Activated T-cell treated with anti-CD3 and anti-CD28 coated beads, Interleukin-2, amount 50 U/mL, for 1 hour (primary cell): ENCODE measurements around the gene ADAMTSL2.

Experiments used
- DNase-seq: peaks from one replicate; pipeline ENCODE4 v3.0.0-alpha.2; 2020

The ADAMTSL2 gene

DNA sequence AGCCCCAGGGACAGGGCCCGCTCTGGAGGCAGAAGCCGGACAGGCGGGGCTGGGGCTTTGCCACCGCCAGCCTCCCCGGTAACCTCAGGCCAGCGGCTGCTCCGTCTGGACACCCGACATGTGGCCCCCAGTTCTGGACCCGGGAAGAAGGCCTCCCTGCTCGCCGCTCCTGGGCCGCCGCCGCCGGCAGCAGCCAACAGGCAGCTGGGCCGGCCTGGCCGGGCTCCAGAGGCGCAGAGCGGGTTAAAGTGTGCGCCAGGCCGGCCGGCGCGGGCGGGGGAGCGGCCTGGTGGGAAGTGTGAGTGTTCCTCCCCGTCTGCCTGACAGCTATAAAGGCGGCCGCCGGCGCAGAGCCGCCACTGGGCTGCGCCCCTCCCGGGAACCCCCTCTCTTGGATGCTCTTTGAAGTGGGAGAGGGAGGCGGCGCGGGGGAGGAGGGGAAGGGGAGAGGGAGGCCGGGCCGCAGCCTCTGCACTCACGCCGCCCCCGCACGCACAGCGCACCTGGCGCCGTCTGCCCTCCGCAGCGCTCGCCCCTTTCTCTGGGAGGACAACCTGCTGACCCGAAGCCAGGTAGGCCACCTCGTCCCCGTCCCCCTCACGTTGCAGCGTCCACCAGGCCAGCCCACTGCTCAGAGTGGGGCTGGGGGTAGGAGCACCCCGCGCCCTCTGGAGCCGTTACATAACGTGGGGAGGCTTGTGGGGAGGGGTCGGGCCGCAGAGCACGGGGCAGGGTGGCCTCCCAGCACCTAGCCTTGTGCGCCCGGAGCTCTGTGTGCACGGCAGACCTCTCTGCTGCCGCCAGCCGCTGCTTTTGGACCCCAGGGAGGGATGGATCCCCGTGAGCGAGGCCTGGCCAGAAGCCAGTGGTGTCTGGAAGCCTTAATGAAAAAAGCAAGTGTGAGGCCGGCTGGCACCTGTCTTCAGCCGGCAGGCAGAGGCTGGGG is at the start of gene ADAMTSL2:
Gene ADAMTSL2, plus strand, starts transcription at position 359 of the 946 bp plus-strand sequence. CDS start 2,009 bp downstream, outside the sequence.
- peak; percentile 64 for DNase-seq

DNA sequence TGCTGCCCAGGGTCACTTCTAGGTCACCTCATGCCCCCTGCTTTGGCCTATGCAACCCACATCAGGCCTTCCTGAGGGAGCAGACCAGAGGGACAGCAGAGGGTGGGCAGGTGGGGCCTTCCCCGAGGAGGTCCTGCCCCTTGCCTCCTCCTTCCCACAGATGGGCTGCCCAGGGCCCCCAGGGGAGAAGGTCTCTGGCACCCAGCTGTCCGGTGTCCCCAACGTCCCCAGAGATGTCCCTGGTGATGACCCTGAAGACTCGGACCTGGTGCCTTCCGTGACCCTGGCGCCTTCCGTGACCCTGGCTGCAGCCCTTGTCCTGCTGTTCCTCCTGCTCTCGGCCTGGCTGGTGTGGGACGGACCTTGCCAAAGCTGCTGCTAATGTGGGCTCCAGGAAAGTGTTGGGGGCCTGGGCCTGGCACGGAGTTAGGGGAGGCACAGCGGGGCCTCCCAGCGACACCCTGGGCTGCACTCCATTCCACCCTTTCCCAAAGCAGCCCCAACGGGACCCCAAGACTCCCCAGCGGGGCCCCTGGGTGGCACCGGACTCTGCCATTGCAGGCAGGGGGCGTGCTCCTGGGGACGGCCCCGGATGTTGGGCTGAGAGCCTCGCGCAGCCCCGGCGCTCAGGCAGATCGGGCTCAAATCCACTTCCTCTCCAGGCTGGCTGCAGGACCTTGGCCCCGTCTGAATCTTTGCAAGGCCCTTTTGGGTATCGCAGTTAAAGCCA is 48.8 kb upstream of the ADAMTSL2 start:
- DNase-seq: no peak

DNA sequence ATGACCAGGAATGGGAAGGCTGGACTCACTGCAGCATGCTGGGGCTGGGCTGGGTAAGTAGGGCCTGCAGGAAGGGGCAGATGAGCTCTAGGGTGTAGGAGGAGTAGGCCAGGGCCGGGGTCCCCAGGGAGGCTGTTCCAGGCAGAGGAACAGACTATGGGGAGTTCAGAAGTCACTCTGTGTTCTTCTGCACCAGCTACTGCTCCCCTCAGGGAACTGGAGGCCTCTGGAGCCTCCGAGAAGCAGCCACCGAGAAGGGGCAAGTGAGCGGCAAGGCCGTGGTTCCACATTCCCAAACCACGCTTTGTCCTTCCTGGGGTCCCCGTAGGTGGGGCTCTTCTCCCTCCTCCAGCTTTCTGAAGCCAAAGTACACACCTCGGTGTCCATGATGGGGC is 47.2 kb upstream of the ADAMTSL2 start:
- DNase-seq: no peak

DNA sequence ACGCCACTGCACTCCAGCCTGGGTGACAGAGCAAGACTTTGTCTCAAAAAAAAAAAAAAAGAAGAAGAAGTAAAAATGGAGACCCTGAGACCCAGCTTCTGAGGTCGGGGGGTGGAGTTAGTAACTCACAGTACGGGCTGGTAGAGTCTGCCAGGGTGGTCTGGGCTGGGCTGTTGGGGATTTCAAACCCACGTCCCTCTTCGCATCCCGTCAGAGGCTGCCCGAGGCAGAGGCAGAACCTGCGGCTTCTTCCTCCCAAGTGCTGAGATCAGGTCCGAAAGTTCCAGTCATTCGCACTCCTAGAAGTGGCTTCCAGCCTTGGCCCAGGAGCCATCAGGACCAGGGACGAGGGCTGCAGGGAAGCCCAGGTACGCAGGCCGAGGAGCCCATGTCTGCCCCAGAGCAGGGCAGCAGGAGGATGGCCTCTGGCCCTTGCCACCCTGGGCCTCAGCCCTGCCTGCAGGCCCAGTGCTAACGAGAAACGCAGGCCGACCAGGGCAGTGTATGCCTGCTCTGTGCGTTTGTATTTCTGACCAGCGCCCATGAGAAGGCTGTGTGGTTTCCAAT is 45.7 kb upstream of the ADAMTSL2 start:
- DNase-seq: no peak

DNA sequence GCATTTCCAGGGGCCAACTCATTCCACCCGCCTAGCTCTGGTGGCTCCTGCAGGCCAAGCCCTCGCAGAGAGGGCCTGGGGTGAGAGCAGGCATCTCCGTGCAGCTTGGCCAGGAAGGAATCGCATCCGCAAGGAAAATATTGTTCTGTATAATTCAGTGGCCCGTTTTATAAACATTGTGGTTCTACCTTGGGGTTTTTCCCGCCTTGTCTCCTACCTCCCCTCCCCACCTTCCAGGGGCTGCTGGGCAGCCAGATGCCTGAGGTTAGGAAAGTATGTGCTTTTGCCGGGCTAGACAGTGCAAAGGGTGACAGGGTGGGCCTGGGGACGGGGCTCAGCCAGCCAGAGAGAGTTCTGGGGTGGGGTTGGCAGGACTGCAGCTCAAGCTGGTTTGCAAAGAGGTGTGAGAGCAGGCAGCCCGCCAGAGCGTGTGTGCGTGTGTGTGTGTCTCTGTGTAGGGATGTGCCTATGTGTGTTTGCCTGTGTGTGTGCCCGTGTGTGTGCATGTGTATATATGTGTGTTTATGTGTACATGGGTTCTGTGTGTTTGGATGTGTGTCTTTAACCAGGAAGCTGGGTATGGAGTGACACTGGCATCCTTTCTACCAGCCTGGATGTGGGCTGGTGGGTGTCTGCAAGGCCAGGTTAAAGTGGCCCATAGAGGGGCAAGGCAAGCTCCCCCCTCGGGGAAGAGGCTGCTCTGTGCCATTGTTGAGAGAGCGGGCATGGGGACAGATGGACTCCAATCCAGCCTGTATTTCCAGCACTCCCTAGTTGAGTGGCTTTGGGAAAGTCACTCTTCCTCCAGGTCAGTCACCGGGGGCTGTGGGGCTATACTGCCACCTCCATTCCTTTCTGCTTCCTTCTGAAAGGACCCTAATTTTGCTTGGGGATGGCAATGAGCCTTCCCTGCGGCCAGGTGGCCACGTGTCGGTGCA is 45.0 kb upstream of the ADAMTSL2 start:
- DNase-seq: no peak

DNA sequence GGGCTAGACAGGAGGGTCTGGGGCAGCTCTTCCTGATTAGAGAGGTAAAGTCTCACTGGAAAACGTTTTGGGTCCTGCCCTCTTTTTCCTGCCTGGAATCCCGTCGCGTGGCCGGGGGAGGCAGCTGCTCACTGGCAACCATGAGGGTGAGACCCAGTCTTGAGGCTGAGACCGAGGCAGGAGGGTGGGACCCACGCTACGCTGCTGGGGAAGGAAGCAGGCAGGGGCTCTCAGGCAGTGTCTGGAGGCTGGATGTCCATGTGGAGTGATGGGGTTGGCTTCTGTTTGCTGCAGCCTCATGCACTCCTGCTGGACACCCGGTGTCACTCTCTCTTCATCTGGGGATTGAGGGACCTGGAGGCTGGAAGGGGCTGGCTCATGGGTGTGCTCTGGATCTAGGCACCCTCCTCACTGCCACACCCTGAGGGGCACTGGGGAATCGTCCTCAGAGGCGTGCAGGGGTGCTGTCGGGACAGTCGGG is 44.3 kb upstream of the ADAMTSL2 start:
- no peak for DNase-seq

DNA sequence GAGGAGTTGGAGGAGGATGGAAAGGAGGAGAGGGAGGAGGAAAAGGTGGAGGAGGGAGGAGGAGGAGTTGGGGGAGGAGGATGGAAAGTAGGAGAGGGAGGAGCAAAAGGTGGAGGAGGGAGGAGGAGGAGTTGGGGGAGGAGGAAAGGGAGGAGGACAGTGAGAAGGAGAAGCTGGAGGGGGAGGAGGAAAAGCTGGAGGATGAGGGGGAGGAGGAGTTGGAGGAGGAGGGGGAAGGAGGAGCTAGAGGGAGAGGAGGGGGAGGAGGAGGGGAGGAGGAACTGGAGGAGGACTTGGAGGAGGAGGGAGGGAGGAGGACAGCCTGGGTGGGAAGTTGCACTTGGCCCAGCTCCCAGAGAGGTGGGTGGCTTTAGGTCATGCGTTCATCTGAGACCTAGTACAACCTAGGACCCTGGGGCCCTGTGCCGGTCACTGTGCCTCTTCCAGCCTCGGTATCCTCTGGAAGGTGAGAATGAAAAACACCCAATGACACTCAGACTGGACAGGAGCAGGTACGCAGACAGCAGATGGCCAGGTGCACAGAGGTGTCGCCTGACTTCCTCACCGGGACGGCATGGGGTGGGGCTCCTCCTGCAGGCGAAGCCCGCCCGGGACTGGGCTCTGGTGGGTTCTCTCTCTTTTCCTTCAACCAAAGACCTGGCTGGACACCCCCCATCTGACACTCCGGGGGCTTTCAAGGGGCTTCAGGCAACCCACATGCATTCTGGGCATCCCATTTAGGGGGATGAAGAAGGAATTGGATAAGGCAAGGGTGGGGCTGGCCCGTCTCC is 43.4 kb upstream of the ADAMTSL2 start:
- no peak for DNase-seq

DNA sequence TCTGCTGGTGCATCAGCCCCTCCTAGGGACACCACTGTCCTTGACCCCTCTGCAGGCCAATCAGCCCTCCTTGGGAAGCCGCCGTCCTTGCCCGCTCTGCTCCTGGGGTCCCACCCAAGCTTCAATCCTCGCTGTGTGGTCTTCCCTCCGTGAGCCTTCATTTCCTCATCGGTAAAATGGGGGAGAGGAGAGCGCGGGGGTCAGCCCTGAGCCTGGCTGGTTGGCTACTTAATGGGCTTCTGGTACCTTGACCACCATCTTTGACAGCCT is 42.9 kb upstream of the ADAMTSL2 start:
- no peak for DNase-seq

DNA sequence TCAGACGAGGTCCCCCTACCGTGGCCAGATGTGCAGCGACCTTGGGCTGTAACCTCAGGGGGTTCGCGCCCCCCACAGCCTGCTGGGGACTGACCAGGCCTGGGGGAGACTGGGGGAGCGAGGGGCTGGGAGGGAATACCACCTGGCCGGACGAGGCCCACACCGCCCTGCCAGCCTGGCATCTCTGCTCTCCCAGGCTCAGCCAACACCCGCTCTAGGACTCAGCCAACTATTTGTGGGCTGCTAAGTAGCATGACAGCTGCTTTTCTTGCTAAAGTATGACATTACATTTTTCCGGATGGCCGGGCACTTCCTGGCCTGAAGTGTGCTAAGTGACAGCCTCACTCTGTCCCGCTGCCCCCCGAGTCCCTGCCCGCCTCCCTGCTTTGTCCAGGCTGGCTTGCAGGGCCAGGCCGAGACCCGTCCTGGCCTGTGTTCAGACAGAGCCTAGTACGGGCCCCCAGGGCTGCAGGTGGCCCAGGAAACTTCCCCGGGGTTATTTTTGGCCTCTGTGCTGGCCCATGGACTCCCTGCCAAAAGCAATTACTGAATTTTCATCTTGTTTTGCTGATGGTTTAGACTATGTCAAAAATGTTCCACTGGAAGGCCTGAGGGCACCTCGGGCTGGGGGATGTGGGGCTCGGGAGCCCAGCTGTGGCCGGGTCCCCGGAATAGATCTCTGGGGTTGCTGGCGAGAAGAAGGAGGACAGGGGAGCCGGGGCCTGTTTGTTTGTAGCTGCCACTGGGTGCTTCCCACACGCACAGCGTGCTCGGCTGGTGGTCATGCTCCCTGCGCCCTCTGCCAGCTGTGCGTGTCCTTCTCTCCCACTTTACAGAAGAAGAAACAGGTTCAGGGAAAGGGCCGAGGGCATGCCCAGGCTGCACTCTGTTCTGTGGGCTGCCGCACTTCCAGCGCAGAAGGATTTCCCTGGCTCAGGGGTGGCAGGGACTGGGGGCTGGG is 42.2 kb upstream of the ADAMTSL2 start:
- no peak for DNase-seq

DNA sequence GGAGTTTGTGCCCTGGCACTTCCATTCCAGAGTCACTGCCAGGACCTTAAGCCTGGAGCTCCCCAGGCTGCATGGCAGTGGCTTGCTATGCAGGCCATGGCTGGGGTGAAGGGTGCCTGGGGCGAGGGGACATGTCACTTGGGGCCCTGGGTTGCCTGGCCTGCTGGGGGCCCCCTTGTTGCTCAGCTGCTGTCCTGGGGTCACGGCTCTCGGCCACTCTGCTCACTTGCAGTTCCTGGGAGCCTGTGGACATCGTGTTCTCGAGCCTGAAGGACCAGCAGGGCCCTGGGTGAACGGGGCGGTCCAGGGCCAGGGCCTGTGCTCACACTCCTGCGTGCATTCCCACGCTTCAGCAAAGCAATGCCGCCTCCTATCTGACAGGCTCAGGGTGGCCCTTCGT is 41.1 kb upstream of the ADAMTSL2 start:
- no peak for DNase-seq

DNA sequence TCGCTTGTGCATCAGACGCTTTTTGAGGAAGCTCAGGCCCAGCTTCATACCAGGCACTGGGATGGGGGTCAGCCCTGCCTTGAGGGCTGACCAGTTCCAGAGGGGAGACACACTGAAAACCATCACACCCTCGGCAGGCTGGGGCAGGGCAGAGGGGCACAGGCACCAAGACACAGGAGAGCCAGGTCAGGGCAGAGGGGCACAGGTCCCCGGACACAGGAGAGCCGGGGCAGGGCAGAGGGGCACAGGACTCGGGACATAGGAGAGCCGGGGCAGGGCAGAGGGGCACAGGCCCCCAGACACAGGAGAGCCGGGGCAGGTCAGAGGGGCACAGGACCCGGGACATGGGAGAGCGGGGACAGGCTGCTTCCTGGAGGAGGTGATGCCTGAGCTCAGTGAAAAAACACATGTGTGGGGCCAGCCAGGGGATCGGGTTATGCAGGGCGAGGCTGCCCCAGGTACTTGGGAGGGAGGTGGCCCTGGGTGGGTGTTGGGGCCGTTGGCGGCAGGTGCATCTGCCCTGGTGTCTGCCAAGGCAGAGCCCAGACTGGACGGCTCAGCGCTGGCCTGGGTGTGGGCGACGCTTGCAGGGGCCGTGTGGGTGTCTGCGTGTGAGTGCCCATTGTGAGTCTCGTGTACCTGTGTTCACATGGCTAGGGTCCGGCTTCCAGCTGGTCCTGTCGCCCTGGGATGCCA is 40.5 kb upstream of the ADAMTSL2 start:
- DNase-seq: no peak

DNA sequence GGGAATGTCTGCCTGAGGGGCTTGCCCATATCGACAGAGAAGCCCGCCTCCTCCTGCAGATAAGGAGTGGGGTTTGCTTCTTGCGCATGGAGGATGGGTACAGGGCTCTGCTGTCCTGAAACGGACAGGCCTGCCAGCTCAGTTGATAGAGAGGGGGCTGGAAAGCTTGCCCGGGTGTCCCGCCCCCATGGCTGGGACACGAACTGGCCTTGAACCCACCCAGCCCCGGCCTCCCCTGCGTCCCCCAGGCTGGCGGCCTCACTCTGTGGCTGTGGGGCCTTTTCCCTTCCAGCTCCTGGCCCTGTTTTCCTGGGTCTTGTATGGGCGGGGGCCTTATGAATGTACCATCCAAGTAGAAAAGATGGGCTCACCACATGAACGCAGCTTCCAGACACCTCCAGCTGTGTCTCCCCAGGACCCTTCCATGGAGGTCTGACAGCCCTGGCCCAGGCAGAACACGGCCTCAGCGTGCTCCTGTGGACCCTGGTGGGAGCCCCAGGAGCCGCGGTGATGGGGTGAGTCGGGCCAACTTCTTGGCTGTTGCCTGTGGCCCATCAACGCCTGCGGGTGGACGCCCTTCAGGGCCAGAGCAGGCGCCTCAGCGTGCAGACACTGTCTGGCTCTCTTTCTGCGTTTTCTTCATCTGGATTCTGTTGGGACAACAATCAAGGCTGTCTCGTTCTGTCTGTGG is 39.7 kb upstream of the ADAMTSL2 start:
- DNase-seq: no peak

DNA sequence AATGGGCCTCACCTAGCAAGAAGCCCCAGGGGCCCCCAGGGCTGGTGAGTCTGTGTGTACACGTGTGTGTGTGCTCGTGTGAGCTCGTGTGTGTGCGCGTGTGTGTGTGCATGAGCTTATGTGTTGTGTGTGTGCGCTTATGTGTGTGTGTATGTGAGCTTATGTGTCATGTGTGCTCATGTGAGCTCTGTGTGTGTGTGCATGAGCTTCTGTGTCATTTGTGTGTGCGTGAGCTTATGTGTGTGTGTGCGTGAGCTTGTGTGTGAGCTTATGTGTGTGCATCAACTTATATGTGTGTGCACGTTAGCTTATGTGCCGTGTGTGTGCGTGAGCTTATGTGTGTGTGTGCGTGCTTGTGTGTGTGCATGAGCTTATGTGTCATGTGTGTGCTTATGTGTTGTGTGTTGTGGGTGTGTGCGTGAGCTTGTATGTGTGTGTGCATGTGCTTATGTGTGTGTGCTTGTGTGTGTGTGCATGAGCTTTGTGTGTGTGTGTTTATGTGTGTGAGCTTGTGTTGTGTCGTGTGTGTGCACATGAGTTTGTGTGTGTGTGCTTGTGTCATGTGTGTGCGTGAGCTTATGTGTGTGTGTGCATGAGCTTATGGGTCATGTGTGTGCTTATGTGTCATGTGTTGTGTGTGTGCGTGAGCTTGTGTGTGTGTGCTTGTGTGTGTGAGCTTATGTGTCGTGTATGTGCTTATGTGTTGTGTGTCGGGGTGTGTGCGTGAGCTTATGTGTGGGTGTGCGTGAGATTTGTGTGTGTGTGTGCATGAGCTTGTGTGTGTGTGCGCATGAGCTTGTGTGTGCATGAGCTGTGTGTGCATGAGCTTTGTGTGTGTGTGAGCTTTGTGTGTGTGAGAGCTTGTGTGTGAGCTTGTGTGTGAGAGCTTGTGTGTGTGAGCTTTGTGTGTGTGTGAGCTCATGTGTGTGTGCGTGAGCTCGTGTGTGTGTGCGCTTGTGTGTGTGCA is 38.9 kb upstream of the ADAMTSL2 start:
- no peak for DNase-seq

DNA sequence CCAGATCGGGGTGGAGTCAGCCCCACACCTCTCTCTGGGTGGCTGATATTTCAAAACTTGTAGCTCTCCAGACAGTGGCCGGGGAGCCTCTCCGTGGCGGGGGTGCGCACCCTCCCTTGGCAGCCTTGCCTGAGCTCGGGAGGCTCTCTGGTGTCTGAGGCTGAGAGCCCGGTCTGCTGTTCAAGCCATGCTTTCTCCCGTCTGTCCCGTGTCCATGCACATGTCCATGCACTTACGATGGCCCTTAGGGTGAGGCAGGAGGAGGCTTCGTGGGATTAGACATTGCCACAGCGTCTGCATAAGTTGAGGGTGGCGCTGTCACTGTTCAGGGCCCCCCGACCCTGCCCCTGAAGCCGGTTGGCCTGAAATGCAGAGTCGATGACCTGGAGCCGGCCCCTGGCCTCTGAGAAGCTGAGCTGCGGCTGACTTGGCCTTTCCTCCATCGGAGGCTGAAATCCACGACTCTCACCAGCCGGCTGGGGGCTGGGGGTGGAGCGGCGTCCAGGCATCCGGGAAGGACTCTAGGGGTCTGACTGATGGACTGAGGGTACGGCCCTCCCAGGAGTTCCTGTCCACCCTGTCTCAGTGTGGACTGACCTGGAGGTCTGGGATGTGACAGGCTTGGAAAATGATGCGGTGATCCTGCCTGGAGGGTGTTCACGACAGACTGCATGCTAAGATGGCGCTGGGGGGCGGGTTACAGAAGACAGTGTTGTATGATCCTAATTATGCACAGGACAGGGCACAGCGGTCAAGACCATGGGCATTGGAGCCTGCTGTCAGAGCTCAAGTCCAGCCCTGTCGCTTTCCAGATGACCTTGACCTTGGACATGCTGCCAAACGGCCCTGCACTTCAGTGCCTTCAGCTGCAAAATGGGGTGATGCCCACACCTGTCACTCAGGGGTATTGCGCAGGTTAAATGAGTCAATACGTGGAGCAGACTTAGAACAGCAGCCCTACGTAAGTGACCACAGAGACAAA is 37.4 kb upstream of the ADAMTSL2 start:
- DNase-seq: no peak

DNA sequence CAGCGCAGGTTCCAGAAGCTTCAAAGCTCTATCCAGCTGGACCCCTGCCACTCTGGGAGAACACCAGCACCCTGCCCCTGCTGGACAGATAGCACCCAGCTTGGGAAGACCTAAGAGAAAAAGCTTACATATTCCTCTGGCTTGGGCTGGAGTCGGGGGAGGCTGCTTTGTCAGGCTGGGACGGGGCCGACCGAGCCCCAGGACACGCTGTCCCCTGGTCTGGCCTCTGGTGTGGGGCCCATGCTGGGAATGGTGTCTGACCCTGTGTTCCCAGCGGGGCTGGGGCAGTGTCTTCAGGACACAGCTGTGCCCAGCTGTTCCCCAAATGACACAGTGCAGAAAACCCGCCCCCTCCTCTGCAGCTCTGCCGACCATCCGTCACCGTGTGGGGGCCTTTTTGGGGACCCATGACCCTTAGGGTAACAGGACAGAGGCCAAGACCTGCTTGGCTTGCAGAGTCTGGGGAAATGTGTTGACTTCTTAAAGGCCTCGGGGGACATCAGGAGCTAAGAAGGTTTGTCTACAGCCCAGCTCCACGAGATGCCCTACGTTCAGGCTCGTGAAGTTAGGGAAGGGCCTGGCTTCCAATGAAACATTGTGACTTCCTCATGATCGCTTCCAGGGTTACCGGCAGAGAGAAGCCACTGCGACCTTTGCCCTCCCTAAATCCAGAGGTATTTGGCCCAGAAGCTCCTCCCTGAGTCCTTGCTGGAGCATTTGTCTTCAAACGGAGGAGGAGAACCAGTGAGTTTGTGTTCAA is 35.2 kb upstream of the ADAMTSL2 start:
- DNase-seq: no peak

DNA sequence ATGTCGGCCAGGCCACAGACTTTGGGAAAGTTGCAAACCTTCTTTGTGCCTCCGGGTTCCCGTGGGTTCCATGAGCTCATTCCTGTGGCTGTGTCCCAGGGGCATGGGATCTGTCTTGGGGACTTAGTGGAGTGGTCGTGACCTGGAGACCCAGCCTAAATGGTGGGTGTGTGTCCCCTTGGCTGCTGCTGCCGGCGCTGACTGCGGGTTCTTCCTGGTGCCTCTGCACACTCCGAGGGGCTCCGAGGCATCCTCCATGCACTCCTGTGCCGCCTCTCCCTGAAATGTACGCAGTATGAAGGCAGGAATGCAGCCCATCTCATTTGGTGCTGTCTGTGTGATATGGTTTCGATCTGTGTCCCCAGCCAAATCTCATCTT is 34.6 kb upstream of the ADAMTSL2 start:
- DNase-seq: no peak
